Esophagus squamous epithelium (tissue), 4 donors: Measurements from ENCODE around the gene KNCN.

Experiments used
- CTCF ChIP-seq, 6 experiments: fragments of 450-650 bp in 4 of 6; fragments of 200-600 bp in 2 of 6; sonication (generic) in 2 of 6; IDR thresholded peaks; one replicate each; pipeline ENCODE4 v1.5.1; 2016 to 2019; ENCODE audit warnings: antibody characterized with exemption in 6 of 6, mild to moderate bottlenecking in 4 of 6, moderate library complexity in 4 of 6
- POLR2A ChIP-seq, 4 donors: fragments of 450-650 bp; IDR thresholded peaks; one replicate each; pipeline ENCODE4 v1.6.1; 2017; ENCODE audit warnings: antibody characterized with exemption in 4 of 4, mild to moderate bottlenecking in 4 of 4, moderate library complexity in 3 of 4

- no peak for TF ChIP-seq CTCF (IDR thresholded peaks at IDR 0.05)
- no peak for TF ChIP-seq POLR2A (IDR thresholded peaks at IDR 0.05)
Observed at GRCh38 chr1:46503421-46503820, 48.0 kb downstream of the KNCN start.
